ENCODE results near the gene ACTR1B. TPM values are rescaled to one million over a fixed set of nuclear protein-coding genes. Genes with fewer than 3 reads are reported as not detected.
"Not testable (repeated sequence)": the region's sequence is repeated elsewhere in the genome, so short reads cannot be mapped to it uniquely, and the experiment has no call there.

The ACTR1B gene
- total and polyA plus RNA-seq, 4 donors = 36.4 to 80.0 (median 61.9) TPM

DNA sequence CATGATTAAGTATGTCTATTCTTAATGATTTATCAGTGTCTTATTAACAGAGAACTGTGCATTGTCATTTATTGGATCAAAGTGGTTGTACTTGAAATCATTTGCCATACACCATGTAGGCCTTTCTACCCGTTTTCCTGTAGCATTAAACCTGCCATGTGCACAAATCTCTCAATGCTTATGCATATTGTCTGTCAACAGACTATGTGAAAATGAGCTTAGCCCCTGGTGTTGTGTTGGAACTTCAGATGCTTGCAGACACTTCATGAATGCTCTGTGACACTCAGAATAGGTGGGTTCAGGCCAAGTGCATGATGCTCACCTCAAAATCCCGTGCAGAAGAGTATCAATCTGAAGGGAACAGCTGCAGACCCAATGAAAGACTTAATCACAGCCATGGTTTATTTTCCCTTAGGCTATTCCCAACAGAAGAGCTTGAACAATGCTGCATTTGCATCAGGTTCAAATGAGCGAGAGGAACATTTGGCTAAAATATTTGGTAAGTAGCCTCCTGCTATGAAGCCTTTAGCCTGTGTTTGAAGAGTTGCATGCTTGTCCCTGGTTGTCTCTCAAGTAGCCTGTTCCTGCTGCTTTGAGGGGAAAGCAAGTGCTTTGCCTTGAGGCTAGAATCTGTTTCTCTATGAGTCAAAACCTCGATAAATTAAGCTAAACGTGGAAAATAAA is 11.7 kb upstream of the ACTR1B start:
- ATAC-seq (ENCODE audit: insufficient read depth, low FRiP score) = no peak
- Histone ChIP-seq H3K27me3 (ENCODE audit: control insufficient read depth in 3 of 3, insufficient read depth in 3 of 3, low read length in 2 of 3) (no peaks in the 10 kb centered on the region), H3K9me3 (ENCODE audit: control insufficient read depth in 4 of 4, insufficient read depth in 3 of 4, low read length in 3 of 4) (peaks cover 0 to 2% (median 1%) of the 10 kb centered on the region in 4 donors), H3K9ac (ENCODE audit: insufficient read depth in 1 of 2, low read length in 2 of 2) (no peak overlapping the region), H3K4me3 (no peak overlapping the region), H3K27ac (ENCODE audit: low read depth in 1 of 2, low read length in 1 of 2) (no peak overlapping the region), H3K36me3 (ENCODE audit: control insufficient read depth in 4 of 4, insufficient read depth in 4 of 4, low read length in 4 of 4) (no peaks in the 10 kb centered on the region), H3K4me1 (ENCODE audit: control insufficient read depth in 5 of 5, insufficient read depth in 5 of 5, low read length in 5 of 5) (no peaks in the 10 kb centered on the region)
- TF ChIP-seq, protein P1, sequence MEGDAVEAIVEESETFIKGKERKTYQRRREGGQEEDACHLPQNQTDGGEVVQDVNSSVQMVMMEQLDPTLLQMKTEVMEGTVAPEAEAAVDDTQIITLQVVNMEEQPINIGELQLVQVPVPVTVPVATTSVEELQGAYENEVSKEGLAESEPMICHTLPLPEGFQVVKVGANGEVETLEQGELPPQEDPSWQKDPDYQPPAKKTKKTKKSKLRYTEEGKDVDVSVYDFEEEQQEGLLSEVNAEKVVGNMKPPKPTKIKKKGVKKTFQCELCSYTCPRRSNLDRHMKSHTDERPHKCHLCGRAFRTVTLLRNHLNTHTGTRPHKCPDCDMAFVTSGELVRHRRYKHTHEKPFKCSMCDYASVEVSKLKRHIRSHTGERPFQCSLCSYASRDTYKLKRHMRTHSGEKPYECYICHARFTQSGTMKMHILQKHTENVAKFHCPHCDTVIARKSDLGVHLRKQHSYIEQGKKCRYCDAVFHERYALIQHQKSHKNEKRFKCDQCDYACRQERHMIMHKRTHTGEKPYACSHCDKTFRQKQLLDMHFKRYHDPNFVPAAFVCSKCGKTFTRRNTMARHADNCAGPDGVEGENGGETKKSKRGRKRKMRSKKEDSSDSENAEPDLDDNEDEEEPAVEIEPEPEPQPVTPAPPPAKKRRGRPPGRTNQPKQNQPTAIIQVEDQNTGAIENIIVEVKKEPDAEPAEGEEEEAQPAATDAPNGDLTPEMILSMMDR (IDR thresholded peaks at IDR 0.05; ENCODE audit: control extremely low read depth, extremely low read depth) = no peak
- WGBS, 2 donors = 81 to 89% methylated on average over 5 of the region's 5 CpGs
- DNase-seq = no peak

DNA sequence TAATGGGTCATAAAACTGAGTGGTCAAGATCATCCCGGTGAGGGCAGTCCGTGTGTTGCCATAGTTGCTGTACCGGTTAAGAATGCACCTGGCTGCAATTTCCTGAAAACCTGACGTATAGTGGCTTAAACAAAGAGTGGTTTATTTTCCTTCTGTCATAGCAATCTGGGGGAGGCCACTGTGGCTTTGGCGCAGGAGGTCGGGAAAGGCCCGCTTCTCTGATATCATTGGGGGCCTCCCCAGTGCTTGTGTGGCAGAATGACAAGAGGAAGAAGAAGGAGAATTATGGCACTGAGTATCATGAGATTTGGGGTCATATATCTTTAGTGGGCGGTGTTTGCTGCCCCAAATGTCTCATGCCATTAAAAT is 10.1 kb upstream of the ACTR1B start:
- ATAC-seq (ENCODE audit: insufficient read depth, low FRiP score) = no peak

GRCh38 chr2:97673182-97673914 is 9.5 kb upstream of the ACTR1B start:
- TF ChIP-seq, protein P1 (IDR thresholded peaks at IDR 0.05; ENCODE audit: control extremely low read depth, extremely low read depth) = no peak
- ATAC-seq (ENCODE audit: insufficient read depth, low FRiP score) = no peak
- WGBS, 2 donors = 59 to 78% methylated on average over 9 of the region's 9 CpGs

More for the DNA sequence above, 10.1 kb upstream of the ACTR1B start:
- no peak overlapping the region for H3K4me3 ChIP-seq
- TF ChIP-seq, protein P1 (IDR thresholded peaks at IDR 0.05; ENCODE audit: control extremely low read depth, extremely low read depth) = no peak
- no peaks in the 10 kb centered on the region for H3K4me1 ChIP-seq (ENCODE audit: control insufficient read depth in 5 of 5, insufficient read depth in 5 of 5, low read length in 5 of 5)
- no peak overlapping the region for H3K27ac ChIP-seq (ENCODE audit: low read depth in 1 of 2, low read length in 1 of 2)
- no peaks in the 10 kb centered on the region for H3K27me3 ChIP-seq (ENCODE audit: control insufficient read depth in 3 of 3, insufficient read depth in 3 of 3, low read length in 2 of 3)
- WGBS, 2 donors = 42 to 68% methylated on average over 8 of the region's 8 CpGs
- H3K36me3 ChIP-seq (ENCODE audit: control insufficient read depth in 4 of 4, insufficient read depth in 4 of 4, low read length in 4 of 4) = no peaks in the 10 kb centered on the region
- peaks cover 0 to 2% (median 0%) of the 10 kb centered on the region in 4 donors for H3K9me3 ChIP-seq (ENCODE audit: control insufficient read depth in 4 of 4, insufficient read depth in 3 of 4, low read length in 3 of 4)
- DNase-seq = no peak
- no peak overlapping the region for H3K9ac ChIP-seq (ENCODE audit: insufficient read depth in 1 of 2, low read length in 2 of 2)

GRCh38 chr2:97672606-97673140 is 8.8 kb upstream of the ACTR1B start:
- not testable (repeated sequence) for ATAC-seq (ENCODE audit: insufficient read depth, low FRiP score); H3K36me3 ChIP-seq (ENCODE audit: control insufficient read depth in 4 of 4, insufficient read depth in 4 of 4, low read length in 4 of 4); H3K27me3 ChIP-seq (ENCODE audit: control insufficient read depth in 3 of 3, insufficient read depth in 3 of 3, low read length in 2 of 3); DNase-seq; H3K9ac ChIP-seq (ENCODE audit: insufficient read depth in 1 of 2, low read length in 2 of 2); H3K9me3 ChIP-seq (ENCODE audit: control insufficient read depth in 4 of 4, insufficient read depth in 3 of 4, low read length in 3 of 4); H3K27ac ChIP-seq (ENCODE audit: low read depth in 1 of 2, low read length in 1 of 2); H3K4me1 ChIP-seq (ENCODE audit: control insufficient read depth in 5 of 5, insufficient read depth in 5 of 5, low read length in 5 of 5); H3K4me3 ChIP-seq
- WGBS, 2 donors = 91 to 95% methylated on average over 6 of the region's 6 CpGs

More at GRCh38 chr2:97673182-97673914, 9.5 kb upstream of the ACTR1B start:
- peaks cover 0 to 2% (median 0%) of the 10 kb centered on the region in 4 donors for H3K9me3 ChIP-seq (ENCODE audit: control insufficient read depth in 4 of 4, insufficient read depth in 3 of 4, low read length in 3 of 4)
- no peak overlapping the region for H3K27ac ChIP-seq (ENCODE audit: low read depth in 1 of 2, low read length in 1 of 2)
- no peaks in the 10 kb centered on the region for H3K27me3 ChIP-seq (ENCODE audit: control insufficient read depth in 3 of 3, insufficient read depth in 3 of 3, low read length in 2 of 3)
- H3K36me3 ChIP-seq (ENCODE audit: control insufficient read depth in 4 of 4, insufficient read depth in 4 of 4, low read length in 4 of 4) = no peaks in the 10 kb centered on the region
- no peaks in the 10 kb centered on the region for H3K4me1 ChIP-seq (ENCODE audit: control insufficient read depth in 5 of 5, insufficient read depth in 5 of 5, low read length in 5 of 5)
- H3K9ac ChIP-seq (ENCODE audit: insufficient read depth in 1 of 2, low read length in 2 of 2) = no peak overlapping the region
- no peak for DNase-seq
- no peak overlapping the region for H3K4me3 ChIP-seq

All from lung (tissue), 12 donors.